Gastrocnemius medialis (tissue), 4 donors: ENCODE data around the gene PSKH1.

Experiments used
- CTCF ChIP-seq, 5 experiments: fragments of 450-650 bp in 3 of 5; fragments of 200-600 bp in 2 of 5; sonication (generic) in 2 of 5; IDR thresholded peaks in 4 of 5; conservative IDR thresholded peaks in 1 of 5; 1 replicate in 4 of 5; 2 replicates in 1 of 5; pipeline ENCODE4 v1.5.1; 2016 to 2019; ENCODE audit warnings: antibody characterized with exemption in 5 of 5, mild to moderate bottlenecking in 3 of 5, moderate library complexity in 3 of 5
- POLR2A ChIP-seq, 2 donors: fragments of 450-650 bp; IDR thresholded peaks; one replicate each; pipeline ENCODE4 v1.6.1; 2017; ENCODE audit warnings: antibody characterized with exemption in 2 of 2, mild to moderate bottlenecking in 2 of 2, moderate library complexity in 2 of 2

- TF ChIP-seq CTCF (IDR thresholded peaks at IDR 0.05 in 4 of 5, conservative IDR thresholded peaks at IDR 0.05 in 1 of 5) (no peak), POLR2A (IDR thresholded peaks at IDR 0.05) (no peak)
Measured at GRCh38 chr16:67953641-67954375, 60.8 kb downstream of the PSKH1 start.
